Measurements from ENCODE around the gene DLGAP1.

DLGAP1 gene

GRCh38 chr18:3892152-3892551 is 563.0 kb downstream of the DLGAP1 start:
- no peak overlapping the region for H3K4me3 ChIP-seq (ENCODE audit: low read depth, low read length)
- no peak for DNase-seq (ENCODE audit: low read depth)

GRCh38 chr18:3891245-3891644 is 563.9 kb downstream of the DLGAP1 start:
- TF ChIP-seq POLR2A (IDR thresholded peaks at IDR 0.05; ENCODE audit: extremely low read depth, insufficient read length) (no peak), MAX (IDR thresholded peaks at IDR 0.05; ENCODE audit: low read depth, low read length) (no peak), CTCF (IDR thresholded peaks at IDR 0.05; ENCODE audit: low read depth, low read length) (no peak), MYC (IDR thresholded peaks at IDR 0.05; ENCODE audit: low read depth, low read length) (no peak)
- H3K4me3 ChIP-seq (ENCODE audit: low read depth, low read length), result no peak overlapping the region
- DNase-seq (ENCODE audit: low read depth), result no peak

More at GRCh38 chr18:3892152-3892551, 563.0 kb downstream of the DLGAP1 start:
- TF ChIP-seq MYC (IDR thresholded peaks at IDR 0.05; ENCODE audit: low read depth, low read length), result no peak
- no peak for TF ChIP-seq CTCF (IDR thresholded peaks at IDR 0.05; ENCODE audit: low read depth, low read length)
- TF ChIP-seq POLR2A (IDR thresholded peaks at IDR 0.05; ENCODE audit: extremely low read depth, insufficient read length), result no peak
- TF ChIP-seq MAX (IDR thresholded peaks at IDR 0.05; ENCODE audit: low read depth, low read length), result no peak

GRCh38 chr18:3889803-3890202 is 565.3 kb downstream of the DLGAP1 start:
- no peak overlapping the region for H3K4me3 ChIP-seq (ENCODE audit: low read depth, low read length)
- TF ChIP-seq POLR2A (IDR thresholded peaks at IDR 0.05; ENCODE audit: extremely low read depth, insufficient read length) (no peak), MYC (IDR thresholded peaks at IDR 0.05; ENCODE audit: low read depth, low read length) (no peak), MAX (IDR thresholded peaks at IDR 0.05; ENCODE audit: low read depth, low read length) (no peak)
- no peak for DNase-seq (ENCODE audit: low read depth)

- no peak overlapping the region for H3K4me3 ChIP-seq (ENCODE audit: low read depth, low read length)
- no peak for DNase-seq (ENCODE audit: low read depth)
- no peak for TF ChIP-seq CTCF (IDR thresholded peaks at IDR 0.05; ENCODE audit: low read depth, low read length)
- no peak for TF ChIP-seq MYC (IDR thresholded peaks at IDR 0.05; ENCODE audit: low read depth, low read length)
- no peak for TF ChIP-seq POLR2A (IDR thresholded peaks at IDR 0.05; ENCODE audit: extremely low read depth, insufficient read length)
- no peak for TF ChIP-seq MAX (IDR thresholded peaks at IDR 0.05; ENCODE audit: low read depth, low read length)
Observed at GRCh38 chr18:3889121-3889520, 566.0 kb downstream of the DLGAP1 start.

- TF ChIP-seq CTCF (IDR thresholded peaks at IDR 0.05; ENCODE audit: low read depth, low read length), result no peak
- TF ChIP-seq MYC (IDR thresholded peaks at IDR 0.05; ENCODE audit: low read depth, low read length), result no peak
- no peak for TF ChIP-seq MAX (IDR thresholded peaks at IDR 0.05; ENCODE audit: low read depth, low read length)
- TF ChIP-seq POLR2A (IDR thresholded peaks at IDR 0.05; ENCODE audit: extremely low read depth, insufficient read length), result no peak
Observed at GRCh38 chr18:3886575-3887322, 568.4 kb downstream of the DLGAP1 start.

GRCh38 chr18:3885209-3885792 is 569.8 kb downstream of the DLGAP1 start:
- H3K4me3 ChIP-seq (ENCODE audit: low read depth, low read length), result no peak overlapping the region
- DNase-seq (ENCODE audit: low read depth), result peak; percentile 23
- TF ChIP-seq POLR2A (IDR thresholded peaks at IDR 0.05; ENCODE audit: extremely low read depth, insufficient read length) (no peak), MYC (IDR thresholded peaks at IDR 0.05; ENCODE audit: low read depth, low read length) (no peak), MAX (IDR thresholded peaks at IDR 0.05; ENCODE audit: low read depth, low read length) (no peak), CTCF (IDR thresholded peaks at IDR 0.05; ENCODE audit: low read depth, low read length) (peak; percentile 37)

More at GRCh38 chr18:3886575-3887322, 568.4 kb downstream of the DLGAP1 start:
- DNase-seq (ENCODE audit: low read depth), result no peak
- H3K4me3 ChIP-seq (ENCODE audit: low read depth, low read length), result no peak overlapping the region

Measured in NB4 (cell line).